RWPE2 (cell line): ENCODE data around the gene SLC66A2.
A peak's percentile ranks its signal among the peaks of the same experiment; 100 is the strongest.

Experiments
- ATAC-seq: fragments of 200-7000 bp; cut with Tn5 transposase; 3 replicates; pipeline ENCODE4 v1.9.1; 2021; ENCODE audit warnings: low read depth
- DNase-seq: peaks from one replicate; pipeline ENCODE4 v3.0.0-alpha.2; 2020; ENCODE audit warnings: low spot score
- H3K27ac ChIP-seq: fragments of 450-650 bp; 2 replicates; pipeline ENCODE4 v1.5.1; 2017; ENCODE audit warnings: mild to moderate bottlenecking; ENCODE audit not compliant: poor library complexity, severe bottlenecking
- H3K27me3 ChIP-seq: fragments of 250-450 bp; sonication (Bioruptor Pico); 2 replicates; pipeline ENCODE4 v1.5.1; 2021; ENCODE audit warnings: mild to moderate bottlenecking, moderate library complexity; ENCODE audit not compliant: insufficient read depth, poor library complexity, severe bottlenecking
- H3K36me3 ChIP-seq: fragments of 250-450 bp; sonication (Bioruptor Pico); 2 replicates; pipeline ENCODE4 v1.5.1; 2020; ENCODE audit warnings: low read depth, mild to moderate bottlenecking, moderate library complexity
- H3K4me1 ChIP-seq: fragments of 250-450 bp; sonication (Bioruptor Pico); 2 replicates; pipeline ENCODE4 v1.5.1; 2021; ENCODE audit warnings: mild to moderate bottlenecking, moderate library complexity; ENCODE audit not compliant: insufficient read depth, poor library complexity, severe bottlenecking
- H3K4me3 ChIP-seq: fragments of 250-450 bp; sonication (Bioruptor Pico); 2 replicates; pipeline ENCODE4 v1.5.1; 2021; ENCODE audit warnings: mild to moderate bottlenecking, moderate library complexity; ENCODE audit not compliant: severe bottlenecking
- H3K9me3 ChIP-seq: fragments of 250-450 bp; sonication (Bioruptor Pico); 2 replicates; pipeline ENCODE4 v1.5.1; 2021; ENCODE audit warnings: mild to moderate bottlenecking, moderate library complexity; ENCODE audit not compliant: severe bottlenecking
- TF ChIP-seq, protein P1 (sequence below): fragments of 450-650 bp; IDR thresholded peaks from one replicate; pipeline ENCODE4 v1.5.1; 2017; ENCODE audit warnings: mild to moderate bottlenecking, moderate library complexity; ENCODE audit not compliant: poor library complexity, severe bottlenecking

Gene SLC66A2

DNA sequence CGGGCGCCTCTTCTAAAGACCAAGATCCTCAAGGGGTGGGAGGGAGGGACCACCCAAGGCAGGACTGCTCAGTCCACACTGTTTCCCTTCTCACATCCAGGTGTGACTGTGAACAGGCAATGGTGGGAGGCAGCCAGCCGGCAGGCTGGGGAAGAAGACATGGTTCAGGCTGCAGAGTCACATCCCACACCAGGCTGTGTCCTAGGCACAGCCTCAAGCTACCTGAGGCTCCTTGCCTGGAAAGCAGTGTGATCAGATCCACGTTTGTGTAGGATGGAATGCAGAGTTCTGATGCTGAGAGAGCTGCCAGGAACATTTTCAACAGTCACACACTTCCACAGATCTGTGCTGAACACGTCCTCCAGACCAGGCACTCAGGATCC, 16.4 kb downstream of the SLC66A2 start:
- no peak for ATAC-seq
- DNase-seq: no peak
- H3K27me3 ChIP-seq: no peaks in the 10 kb centered on the region
- H3K4me1 ChIP-seq: no peaks in the 10 kb centered on the region
- H3K9me3 ChIP-seq: peaks cover 22% of the 10 kb centered on the region
- TF ChIP-seq, protein P1, sequence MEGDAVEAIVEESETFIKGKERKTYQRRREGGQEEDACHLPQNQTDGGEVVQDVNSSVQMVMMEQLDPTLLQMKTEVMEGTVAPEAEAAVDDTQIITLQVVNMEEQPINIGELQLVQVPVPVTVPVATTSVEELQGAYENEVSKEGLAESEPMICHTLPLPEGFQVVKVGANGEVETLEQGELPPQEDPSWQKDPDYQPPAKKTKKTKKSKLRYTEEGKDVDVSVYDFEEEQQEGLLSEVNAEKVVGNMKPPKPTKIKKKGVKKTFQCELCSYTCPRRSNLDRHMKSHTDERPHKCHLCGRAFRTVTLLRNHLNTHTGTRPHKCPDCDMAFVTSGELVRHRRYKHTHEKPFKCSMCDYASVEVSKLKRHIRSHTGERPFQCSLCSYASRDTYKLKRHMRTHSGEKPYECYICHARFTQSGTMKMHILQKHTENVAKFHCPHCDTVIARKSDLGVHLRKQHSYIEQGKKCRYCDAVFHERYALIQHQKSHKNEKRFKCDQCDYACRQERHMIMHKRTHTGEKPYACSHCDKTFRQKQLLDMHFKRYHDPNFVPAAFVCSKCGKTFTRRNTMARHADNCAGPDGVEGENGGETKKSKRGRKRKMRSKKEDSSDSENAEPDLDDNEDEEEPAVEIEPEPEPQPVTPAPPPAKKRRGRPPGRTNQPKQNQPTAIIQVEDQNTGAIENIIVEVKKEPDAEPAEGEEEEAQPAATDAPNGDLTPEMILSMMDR: no peak
- peaks cover 28% of the 10 kb centered on the region for H3K36me3 ChIP-seq
- H3K4me3 ChIP-seq: no peak overlapping the region
- H3K27ac ChIP-seq: no peak overlapping the region

DNA sequence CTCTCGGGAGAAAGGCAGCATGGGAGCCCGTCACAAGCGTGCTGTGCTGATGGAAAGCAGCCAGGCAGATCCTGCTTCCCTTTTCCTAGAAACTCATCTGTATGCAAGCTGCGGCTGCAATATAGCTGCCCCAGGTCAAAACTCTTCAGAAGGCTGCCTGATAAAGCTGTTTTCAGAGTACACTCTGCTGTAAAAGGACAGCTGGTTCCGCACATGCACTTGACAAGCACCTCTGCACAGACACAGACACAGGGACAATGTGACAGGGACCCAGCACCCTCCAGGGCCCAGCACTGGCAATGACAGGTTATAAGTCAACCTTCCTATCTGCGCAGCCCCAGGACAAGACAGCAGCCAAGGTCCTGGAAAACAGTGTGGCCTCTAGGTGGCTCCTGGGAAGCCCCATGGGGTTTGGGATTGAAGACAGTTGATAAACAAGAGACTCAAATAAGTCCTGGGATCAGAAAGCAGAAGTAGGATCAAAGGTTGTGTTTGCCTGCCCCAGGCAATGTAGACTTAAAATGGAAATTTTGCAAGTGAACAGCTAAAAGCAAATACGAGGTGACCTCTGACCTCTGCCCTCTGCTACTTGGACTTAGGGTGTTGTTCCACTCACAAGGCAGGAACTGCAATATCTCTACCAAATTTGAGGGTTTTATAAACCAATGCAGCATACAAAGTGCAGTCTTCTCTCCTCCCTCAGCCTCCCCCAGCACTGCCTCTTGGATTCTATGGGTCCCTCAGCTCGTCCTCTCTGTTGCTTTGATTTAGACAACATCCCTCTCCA, 16.9 kb downstream of the SLC66A2 start:
- TF ChIP-seq, protein P1: no peak
- H3K4me3 ChIP-seq: no peak overlapping the region
- no peak for ATAC-seq
- peaks cover 22% of the 10 kb centered on the region for H3K9me3 ChIP-seq
- no peak overlapping the region for H3K27ac ChIP-seq
- no peaks in the 10 kb centered on the region for H3K27me3 ChIP-seq
- peaks cover 29% of the 10 kb centered on the region for H3K36me3 ChIP-seq
- peak; percentile 13 for DNase-seq
- no peaks in the 10 kb centered on the region for H3K4me1 ChIP-seq

DNA sequence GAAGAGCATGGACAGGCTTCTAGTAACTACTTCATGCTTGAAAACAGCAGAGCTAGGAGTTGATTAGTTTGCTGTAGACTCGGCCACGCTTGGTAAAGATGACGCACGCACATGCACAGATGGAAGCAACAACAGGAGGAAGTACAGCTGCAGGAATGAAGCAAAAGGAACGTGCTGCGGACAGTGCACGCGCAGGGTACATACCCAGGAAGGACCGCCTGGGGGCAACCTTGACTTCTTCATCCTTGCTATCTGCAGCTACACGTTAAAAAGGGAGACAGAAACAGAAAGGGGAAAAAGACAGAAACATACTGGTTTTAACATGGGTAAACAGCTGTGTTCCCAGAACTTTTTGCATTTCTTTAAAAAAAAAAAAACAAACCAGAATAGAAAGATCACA, 17.7 kb downstream of the SLC66A2 start:
- H3K36me3 ChIP-seq: peaks cover 31% of the 10 kb centered on the region
- TF ChIP-seq, protein P1: no peak
- no peak for DNase-seq
- H3K4me1 ChIP-seq: no peaks in the 10 kb centered on the region
- no peak for ATAC-seq
- H3K27ac ChIP-seq: no peak overlapping the region
- no peak overlapping the region for H3K4me3 ChIP-seq
- H3K9me3 ChIP-seq: peaks cover 27% of the 10 kb centered on the region
- H3K27me3 ChIP-seq: no peaks in the 10 kb centered on the region

DNA sequence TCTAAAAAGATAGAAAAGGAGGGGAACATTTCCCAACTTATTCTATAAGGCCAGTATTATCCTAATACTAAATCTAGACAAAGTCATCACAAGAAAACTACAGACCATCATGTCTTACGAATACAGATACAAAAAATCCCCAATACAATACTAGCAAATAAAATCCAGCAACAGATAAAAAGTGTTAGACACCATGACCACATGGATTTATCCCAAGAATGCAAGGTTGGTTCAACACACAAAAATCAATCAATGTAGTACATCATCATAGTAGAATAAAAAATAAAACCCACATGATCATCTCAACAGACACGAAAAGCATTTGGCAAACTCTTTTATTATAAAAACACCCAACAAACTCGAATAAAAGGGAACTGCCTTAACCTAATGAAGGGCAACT, 18.5 kb downstream of the SLC66A2 start:
- TF ChIP-seq, protein P1: no peak
- Histone ChIP-seq H3K36me3 (peaks cover 31% of the 10 kb centered on the region), H3K27ac (no peak overlapping the region), H3K27me3 (no peaks in the 10 kb centered on the region), H3K4me3 (no peak overlapping the region), H3K9me3 (peaks cover 27% of the 10 kb centered on the region), H3K4me1 (no peaks in the 10 kb centered on the region)
- DNase-seq (no peak), ATAC-seq (no peak)

DNA sequence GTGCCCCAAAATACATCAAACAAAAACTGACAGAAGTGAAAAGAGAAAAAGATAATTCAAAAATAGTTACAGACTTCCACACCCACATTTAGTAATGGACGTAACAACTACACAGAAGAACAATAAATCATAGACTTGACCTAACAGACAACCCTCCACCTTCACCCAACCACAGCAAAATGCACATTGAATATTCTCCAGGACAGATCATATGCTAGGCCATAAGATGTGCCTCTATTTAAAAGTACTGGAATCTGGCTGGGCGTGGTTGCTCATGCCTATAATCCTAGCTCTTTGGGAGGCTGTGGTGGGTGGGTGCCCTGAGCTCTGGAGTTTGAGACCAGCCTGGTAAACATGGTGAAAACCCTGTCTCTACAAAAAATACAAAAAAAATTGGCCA, 20.0 kb downstream of the SLC66A2 start:
- no peaks in the 10 kb centered on the region for H3K27me3 ChIP-seq
- TF ChIP-seq, protein P1: no peak
- no peaks in the 10 kb centered on the region for H3K4me1 ChIP-seq
- DNase-seq (no peak), ATAC-seq (no peak)
- no peak overlapping the region for H3K27ac ChIP-seq
- H3K36me3 ChIP-seq: peaks cover 31% of the 10 kb centered on the region
- H3K9me3 ChIP-seq: peaks cover 27% of the 10 kb centered on the region
- H3K4me3 ChIP-seq: no peak overlapping the region
